GM19455 (cell line): Measurements from ENCODE around the gene ATP9B.

Experiments used
- ATAC-seq: cut with Tn5 transposase; IDR thresholded peaks from one replicate; pipeline ENCODE4 v1.9.1; 2021; ENCODE audit not compliant: unreplicated experiment

Gene ATP9B

DNA sequence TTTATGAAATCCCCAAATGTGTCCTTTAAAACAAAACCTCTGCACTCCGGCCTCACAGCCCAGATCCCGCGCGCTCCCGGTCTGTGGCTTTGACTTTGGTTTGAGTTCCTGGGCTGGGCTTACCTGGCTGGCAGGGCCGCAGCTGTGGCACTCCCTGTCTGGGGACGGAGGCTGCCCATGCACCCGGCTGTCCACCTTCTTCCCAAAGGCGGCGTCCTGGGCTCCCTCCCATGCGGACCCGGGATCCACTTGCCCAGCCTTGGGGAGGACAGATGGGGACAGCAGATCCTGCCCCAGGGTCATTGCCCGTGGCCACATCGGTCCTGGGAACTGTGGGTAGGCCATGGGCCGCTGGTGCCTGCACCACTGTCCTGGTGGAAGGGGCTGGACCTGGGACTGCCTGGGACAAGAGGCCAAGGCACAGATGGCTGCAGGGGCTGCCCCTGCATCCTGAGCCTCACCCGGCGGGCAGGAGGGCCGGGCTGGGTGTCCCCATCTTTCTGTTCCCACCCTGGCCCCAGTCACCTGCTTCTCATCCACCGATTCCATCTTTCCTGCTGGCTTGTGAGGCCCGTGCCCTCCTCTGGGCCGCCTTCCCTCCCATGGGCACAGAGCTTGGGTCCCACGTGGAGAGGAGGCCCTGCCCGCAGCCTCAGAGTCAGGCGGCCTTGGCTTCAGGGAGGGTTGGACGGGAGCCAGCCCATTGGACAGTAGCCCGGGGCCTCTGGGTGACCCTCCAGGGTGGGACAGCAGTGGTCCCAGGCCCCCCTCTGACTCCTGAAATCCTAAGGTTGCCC is 354.2 kb downstream of the ATP9B start:
- no peak for ATAC-seq

DNA sequence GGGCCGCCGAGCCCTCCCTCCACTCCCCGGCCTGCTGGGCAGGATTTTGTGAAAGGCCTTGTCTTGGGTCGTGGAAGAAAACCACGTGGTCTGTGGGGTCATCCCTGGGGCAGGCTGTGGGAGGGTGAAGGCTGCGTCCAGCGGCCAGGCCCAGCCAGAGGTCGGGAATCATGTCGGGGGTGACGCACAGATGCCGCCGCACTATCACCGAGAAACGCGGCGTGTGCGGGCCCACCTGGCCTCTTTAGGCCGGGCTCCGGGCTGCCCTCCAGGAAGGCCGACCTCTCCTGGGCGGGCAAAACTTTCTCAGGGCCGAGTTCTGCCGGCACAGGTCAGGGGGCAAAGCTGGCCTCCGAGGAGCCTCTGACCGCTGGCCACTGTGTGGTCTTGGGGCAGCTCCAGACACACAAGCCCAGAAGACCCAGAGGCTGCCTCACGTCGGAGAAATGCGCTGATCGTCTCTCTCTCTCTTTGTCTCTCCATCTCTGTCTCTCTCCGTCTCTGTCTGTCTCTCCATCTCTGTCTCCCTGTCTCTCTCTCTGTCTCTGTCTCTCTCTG is 354.9 kb downstream of the ATP9B start:
- ATAC-seq: no peak

DNA sequence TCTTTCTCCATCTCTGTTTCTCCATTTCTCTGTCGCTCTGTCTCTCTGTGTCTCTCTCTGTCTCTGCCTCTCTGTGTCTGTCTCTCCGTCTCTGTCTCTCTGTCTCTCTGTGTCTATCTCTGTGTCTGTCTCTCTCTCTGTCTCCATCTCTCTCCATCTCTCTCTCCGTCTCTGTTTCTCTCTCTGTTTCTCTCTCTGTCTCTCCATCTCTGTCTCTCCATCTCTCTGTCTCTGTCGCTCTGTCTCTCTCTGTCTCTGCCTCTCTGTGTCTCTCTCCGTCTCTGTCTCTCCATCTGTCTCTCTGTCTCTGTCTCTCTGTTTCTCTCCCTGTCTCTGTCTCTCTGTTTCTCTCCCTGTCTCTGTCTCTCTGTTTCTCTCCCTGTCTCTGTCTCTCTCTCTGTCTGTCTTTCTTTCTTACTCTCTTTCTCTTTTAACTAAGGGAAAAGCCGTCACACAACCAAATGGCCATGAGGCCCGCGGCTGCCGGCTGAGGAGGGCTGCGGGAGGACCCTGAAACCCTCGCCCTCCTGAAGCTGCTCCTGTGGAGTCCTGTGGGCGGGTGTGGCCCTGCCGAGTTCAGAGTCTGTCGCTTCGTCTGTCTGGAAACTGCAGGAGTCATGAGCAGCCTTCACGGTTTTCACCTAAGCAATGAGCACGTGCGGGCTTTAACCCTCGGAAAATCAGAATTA is 355.8 kb downstream of the ATP9B start:
- ATAC-seq: no peak

DNA sequence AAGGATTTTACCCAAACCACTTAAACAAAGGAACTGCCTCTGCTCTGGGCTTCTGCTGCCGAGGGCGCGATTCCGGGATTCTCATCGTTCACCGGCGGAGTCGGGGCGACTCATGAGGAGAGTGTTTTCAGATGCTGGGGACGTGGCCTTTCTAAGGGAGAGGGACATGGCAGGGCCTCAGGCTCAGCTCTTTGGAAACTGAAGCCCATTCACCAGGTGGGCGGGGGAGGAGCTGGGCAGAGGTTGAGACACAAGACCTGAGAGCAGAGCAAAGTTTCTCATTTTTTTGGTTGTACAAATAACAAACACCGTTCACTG is 356.3 kb downstream of the ATP9B start:
- ATAC-seq: no peak

DNA sequence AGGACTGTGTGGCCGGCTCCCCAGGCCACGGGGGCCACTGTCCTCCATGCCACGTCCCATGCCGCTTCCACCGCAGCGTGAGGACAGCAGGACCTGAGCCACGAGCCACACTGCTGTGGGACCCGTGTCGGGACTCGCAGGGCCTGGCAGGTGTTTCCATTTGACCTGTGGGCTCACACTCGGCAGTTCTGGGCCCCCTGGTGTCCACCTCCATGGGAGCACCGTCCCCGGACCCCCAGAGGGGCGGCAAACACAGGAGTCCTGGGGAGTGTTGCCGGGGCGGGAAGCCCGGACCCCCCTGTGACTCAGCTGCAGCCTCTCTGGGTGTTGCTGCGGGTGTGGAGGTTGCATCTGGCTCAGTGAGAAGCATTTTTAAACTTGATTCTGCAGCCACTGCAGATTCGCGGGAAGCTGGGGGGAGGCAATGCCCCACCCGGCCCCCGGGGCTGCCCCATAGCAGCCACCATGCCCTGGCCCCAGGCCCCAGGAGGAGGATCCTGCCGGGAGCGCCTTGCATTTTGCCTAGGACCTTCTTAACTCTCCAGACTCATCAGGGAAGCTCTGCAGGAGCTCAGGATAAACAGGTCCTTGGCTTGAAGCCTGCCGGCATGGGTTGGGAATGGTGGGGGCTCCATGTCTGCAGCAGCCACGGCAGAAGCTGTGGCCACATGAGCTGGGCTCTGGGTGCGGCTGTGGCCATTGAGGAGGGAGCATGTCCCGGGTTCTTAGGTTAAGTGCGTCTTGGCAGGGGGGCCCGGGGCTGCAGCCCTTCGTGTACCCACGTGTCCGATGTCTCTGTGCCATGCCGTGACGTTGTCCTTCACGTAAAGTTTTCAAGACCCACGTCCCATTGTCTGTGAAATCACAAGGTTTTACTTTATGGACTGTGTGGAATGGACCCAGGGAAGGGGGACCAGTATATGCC is 357.4 kb downstream of the ATP9B start:
- no peak for ATAC-seq

DNA sequence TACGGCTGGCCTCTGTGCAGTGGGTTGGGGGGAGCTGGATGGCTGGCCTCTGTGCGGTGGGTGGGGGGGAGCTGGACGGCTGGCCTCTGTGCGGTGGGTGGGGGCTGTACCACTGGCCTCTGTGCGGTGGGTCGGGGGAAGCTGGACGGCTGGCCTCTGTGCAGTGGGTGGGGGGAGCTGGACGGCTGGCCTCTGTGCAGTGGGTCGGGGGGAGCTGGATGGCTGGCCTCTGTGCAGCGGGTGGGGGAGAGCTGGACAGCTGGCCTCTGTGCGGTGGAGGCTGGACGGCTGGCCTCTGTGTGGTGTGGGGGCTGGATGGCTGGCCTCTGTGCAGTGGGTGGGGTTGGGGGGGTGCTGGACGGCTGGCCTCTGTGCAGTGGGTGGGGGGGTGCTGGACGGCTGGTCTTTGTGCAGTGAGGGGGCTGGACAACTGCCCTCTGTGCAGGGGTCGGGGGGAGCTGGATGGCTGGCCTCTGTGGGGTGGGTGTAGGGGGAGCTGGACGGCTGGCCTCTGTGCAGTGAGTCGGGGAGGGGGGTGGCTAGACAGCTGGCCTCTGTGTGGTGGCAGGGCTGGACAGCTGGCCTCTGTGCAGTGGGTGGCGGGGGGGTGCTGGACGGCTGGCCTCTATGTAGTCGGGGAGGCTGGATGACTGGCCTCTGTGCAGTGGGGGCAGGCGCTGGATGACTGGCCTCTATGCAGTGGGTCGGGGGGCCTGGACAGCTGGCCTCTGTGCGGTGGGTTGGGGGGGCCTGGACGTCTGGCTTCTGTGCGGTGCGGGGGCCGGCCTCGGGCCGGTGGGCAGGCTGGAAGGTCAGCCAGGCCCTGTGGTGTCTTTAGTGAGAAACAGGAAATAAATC is 358.4 kb downstream of the ATP9B start:
- ATAC-seq: no peak
